Activated gamma-delta T cell (primary cell): ENCODE data around the gene RAB20.

Experiments
- DNase-seq: peaks from one replicate; lab custom pipeline; 2025; lab: John Stamatoyannopoulos, UW

The RAB20 gene

GRCh38 chr13:110529522-110530311, 31.8 kb downstream of the RAB20 start:
- no peak for DNase-seq

- DNase-seq, result no peak
These were observed 32.6 kb downstream of the RAB20 start for GRCh38 chr13:110528911-110529310.

GRCh38 chr13:110528371-110528770, 33.2 kb downstream of the RAB20 start:
- DNase-seq, result no peak

GRCh38 chr13:110525328-110526319, 35.9 kb downstream of the RAB20 start:
- no peak for DNase-seq

GRCh38 chr13:110524541-110525257, 36.8 kb downstream of the RAB20 start:
- no peak for DNase-seq

- DNase-seq, result no peak
These were observed 37.5 kb downstream of the RAB20 start for GRCh38 chr13:110523838-110524540.

GRCh38 chr13:110523180-110523579, 38.3 kb downstream of the RAB20 start:
- DNase-seq, result no peak

- no peak for DNase-seq
These were observed 38.8 kb downstream of the RAB20 start for GRCh38 chr13:110522721-110523120.

- DNase-seq, result no peak
These were observed 39.6 kb downstream of the RAB20 start for GRCh38 chr13:110521946-110522345.

- DNase-seq, result no peak
These were observed 40.2 kb downstream of the RAB20 start for GRCh38 chr13:110521296-110521680.

- DNase-seq, result no peak
These were observed 40.9 kb downstream of the RAB20 start for GRCh38 chr13:110520431-110521295.

GRCh38 chr13:110519506-110519905, 42.0 kb downstream of the RAB20 start:
- no peak for DNase-seq

- DNase-seq, result no peak
These were observed 42.5 kb downstream of the RAB20 start for GRCh38 chr13:110519046-110519445.

GRCh38 chr13:110518571-110518970, 43.0 kb downstream of the RAB20 start:
- DNase-seq, result no peak

GRCh38 chr13:110518226-110518525, 43.3 kb downstream of the RAB20 start:
- no peak for DNase-seq

GRCh38 chr13:110517505-110518225, 43.9 kb downstream of the RAB20 start:
- no peak for DNase-seq

GRCh38 chr13:110516500-110516899, 45.0 kb downstream of the RAB20 start:
- DNase-seq, result no peak

- DNase-seq, result no peak
These were observed 49.3 kb downstream of the RAB20 start for GRCh38 chr13:110512198-110512740.

- no peak for DNase-seq
These were observed 49.9 kb downstream of the RAB20 start for GRCh38 chr13:110511509-110512181.
